PFSK-1 (cell line): ENCODE measurements around the gene CTNNA3.

ENCODE experiments used
- POLR2AphosphoS5 ChIP-seq: IDR thresholded peaks from 2 replicates; pipeline ENCODE4 v1.6.1; 2012; ENCODE audit warnings: low read depth, mild to moderate bottlenecking, control low read depth, low read length, moderate library complexity
- REST ChIP-seq, 2 experiments: IDR thresholded peaks; 2 replicates each; pipeline versions ENCODE4 v1.6.1 to v1.8.0; 2011 to 2012; ENCODE audit warnings: low read depth in 2 of 2, low read length in 2 of 2, control low read depth in 1 of 2, inconsistent platforms in 1 of 2, mild to moderate bottlenecking in 1 of 2, moderate library complexity in 1 of 2; ENCODE audit not compliant: insufficient read depth in 1 of 2

GRCh38 chr10:66505003-66505657 is 1190.9 kb downstream of the CTNNA3 start:
- no peak for TF ChIP-seq REST (IDR thresholded peaks at IDR 0.05; ENCODE audit: insufficient read depth in 1 of 2, low read depth in 2 of 2, low read length in 2 of 2)
- TF ChIP-seq POLR2AphosphoS5 = no peak
